HG03520 (cell line): ENCODE results near the gene SYTL3.
"Not testable (repeated sequence)": the region's sequence is repeated elsewhere in the genome, so short reads cannot be mapped to it uniquely, and the experiment has no call there.

Source experiments
- ATAC-seq: cut with Tn5 transposase; IDR thresholded peaks from one replicate; pipeline ENCODE4 v1.9.1; 2021; ENCODE audit warnings: mild to moderate bottlenecking, moderate library complexity; ENCODE audit not compliant: unreplicated experiment

The SYTL3 gene

GRCh38 chr6:158649289-158650143 is at the start of gene SYTL3:
Gene SYTL3 (plus strand): TSS chr6:158650054. CDS start chr6:158663269, 13,215 bp downstream.
- ATAC-seq = peak; percentile 36

- no peak for ATAC-seq
Observed at GRCh38 chr6:158603261-158604047, 46.4 kb upstream of the SYTL3 start.

- no peak for ATAC-seq
Observed at GRCh38 chr6:158604048-158604406, 45.8 kb upstream of the SYTL3 start.

- no peak for ATAC-seq
Observed at GRCh38 chr6:158605266-158605878, 44.5 kb upstream of the SYTL3 start.

- not testable (repeated sequence) for ATAC-seq
Observed at GRCh38 chr6:158606011-158606410, 43.8 kb upstream of the SYTL3 start.

GRCh38 chr6:158606935-158607334 is 42.9 kb upstream of the SYTL3 start:
- ATAC-seq = no peak

GRCh38 chr6:158607411-158608170 is 42.3 kb upstream of the SYTL3 start:
- no peak for ATAC-seq

- no peak for ATAC-seq
Observed at GRCh38 chr6:158608221-158608620, 41.6 kb upstream of the SYTL3 start.

GRCh38 chr6:158609455-158610155 is 40.2 kb upstream of the SYTL3 start:
- no peak for ATAC-seq

- ATAC-seq = no peak
Observed at GRCh38 chr6:158610319-158610968, 39.4 kb upstream of the SYTL3 start.

- ATAC-seq = no peak
Observed at GRCh38 chr6:158611039-158611438, 38.8 kb upstream of the SYTL3 start.

- ATAC-seq = no peak
Observed at GRCh38 chr6:158611541-158612370, 38.1 kb upstream of the SYTL3 start.

- ATAC-seq = not testable (repeated sequence)
Observed at GRCh38 chr6:158614606-158615005, 35.2 kb upstream of the SYTL3 start.

- ATAC-seq = not testable (repeated sequence)
Observed at GRCh38 chr6:158618289-158618688, 31.6 kb upstream of the SYTL3 start.

GRCh38 chr6:158619922-158620801 is 29.7 kb upstream of the SYTL3 start:
- no peak for ATAC-seq

- ATAC-seq = no peak
Observed at GRCh38 chr6:158620963-158621693, 28.7 kb upstream of the SYTL3 start.
